ENCODE data around the gene RPL13. TPM values are rescaled to one million over a fixed set of nuclear protein-coding genes. Genes with fewer than 3 reads are reported as not detected.
A peak's percentile ranks its signal among the peaks of the same experiment; 100 is the strongest.

The RPL13 gene
- total RNA-seq, 3 donors from 2014 or later (not counting 1 experiment from before 2014, with no cell fraction given) = 1,286 to 1,549 (median 1,294) TPM

- H3K4me1 ChIP-seq (ENCODE audit: control insufficient read depth, insufficient read depth, low read length) = peaks cover 43% of the 10 kb centered on the region
Measured at GRCh38 chr16:89562939-89563338, 2.5 kb downstream of the RPL13 start.

GRCh38 chr16:89563639-89564392 is 3.3 kb downstream of the RPL13 start:
- DNase-seq (peak in 1 of 2 donors; percentile 36), ATAC-seq (no peak)
- no peaks in the 10 kb centered on the region for H3K27me3 ChIP-seq (ENCODE audit: control insufficient read depth, insufficient read depth, low read length)
- Mint-ChIP-seq H3K4me1 (peaks cover 34 to 40% of the 10 kb centered on the region in 2 donors), H3K27ac (no peak overlapping the region), H3K36me3 (peaks cover 11% of the 10 kb centered on the region), H3K27me3 (ENCODE audit: low read depth in 2 of 2) (no peaks in the 10 kb centered on the region), H3K9me3 (no peaks in the 10 kb centered on the region), H3K4me3 (peak overlapping the region; percentile 4)
- no peak overlapping the region for H3K27ac ChIP-seq (ENCODE audit: low read length)
- no peaks in the 10 kb centered on the region for H3K9me3 ChIP-seq (ENCODE audit: control insufficient read depth, insufficient read depth, low read length)
- intact Hi-C loops (cut with micrococcal nuclease) = loop anchor here (5.0 to 10.0 kb wide), 2 partner anchors 72 to 91 kb away; partner anchors contain the start of genes ANKRD11, CHMP1A and SPATA33
- H3K36me3 ChIP-seq (ENCODE audit: control insufficient read depth, insufficient read depth, low read length) = peaks cover 37% of the 10 kb centered on the region
- peaks cover 43% of the 10 kb centered on the region for H3K4me1 ChIP-seq (ENCODE audit: control insufficient read depth, insufficient read depth, low read length)
- no peak for TF ChIP-seq CTCF (IDR thresholded peaks at IDR 0.05)
- 86% methylated on average over 12 of the region's 12 CpGs for WGBS (ENCODE audit: insufficient coverage)
- H3K4me3 ChIP-seq (ENCODE audit: low read length) = no peak overlapping the region

More at GRCh38 chr16:89562939-89563338, 2.5 kb downstream of the RPL13 start:
- peak overlapping the region in 1 of 2 donors; percentile 98 for H3K27ac Mint-ChIP-seq
- TF ChIP-seq CTCF (IDR thresholded peaks at IDR 0.05) = no peak
- Histone ChIP-seq H3K36me3 (ENCODE audit: control insufficient read depth, insufficient read depth, low read length) (peaks cover 37% of the 10 kb centered on the region), H3K27ac (ENCODE audit: low read length) (no peak overlapping the region), H3K4me3 (ENCODE audit: low read length) (no peak overlapping the region), H3K27me3 (ENCODE audit: control insufficient read depth, insufficient read depth, low read length) (no peaks in the 10 kb centered on the region), H3K9me3 (ENCODE audit: control insufficient read depth, insufficient read depth, low read length) (no peaks in the 10 kb centered on the region)
- peaks cover 34 to 40% of the 10 kb centered on the region in 2 donors for H3K4me1 Mint-ChIP-seq
- WGBS (ENCODE audit: insufficient coverage) = 88% methylated on average over 10 of the region's 12 CpGs
- H3K9me3 Mint-ChIP-seq = no peaks in the 10 kb centered on the region
- no peaks in the 10 kb centered on the region for H3K27me3 Mint-ChIP-seq (ENCODE audit: low read depth in 2 of 2)
- peaks cover 11% of the 10 kb centered on the region for H3K36me3 Mint-ChIP-seq
- peak overlapping the region; percentile 46 for H3K4me3 Mint-ChIP-seq
- ATAC-seq (no peak), DNase-seq (no peak)
- intact Hi-C loops (cut with micrococcal nuclease) = loop anchor here (5.0 to 10.0 kb wide), 2 partner anchors 71 to 92 kb away; partner anchors contain the start of genes ANKRD11, CHMP1A and SPATA33

- Histone ChIP-seq H3K36me3 (ENCODE audit: control insufficient read depth, insufficient read depth, low read length) (peaks cover 37% of the 10 kb centered on the region), H3K4me3 (ENCODE audit: low read length) (no peak overlapping the region), H3K9me3 (ENCODE audit: control insufficient read depth, insufficient read depth, low read length) (no peaks in the 10 kb centered on the region), H3K27ac (ENCODE audit: low read length) (no peak overlapping the region), H3K27me3 (ENCODE audit: control insufficient read depth, insufficient read depth, low read length) (no peaks in the 10 kb centered on the region), H3K4me1 (ENCODE audit: control insufficient read depth, insufficient read depth, low read length) (peaks cover 39% of the 10 kb centered on the region)
- no peak overlapping the region for H3K4me3 Mint-ChIP-seq
- TF ChIP-seq CTCF (IDR thresholded peaks at IDR 0.05) = no peak
- ATAC-seq (no peak), DNase-seq (no peak)
- H3K27me3 Mint-ChIP-seq (ENCODE audit: low read depth in 2 of 2) = no peaks in the 10 kb centered on the region
- peaks cover 11% of the 10 kb centered on the region for H3K36me3 Mint-ChIP-seq
- no peaks in the 10 kb centered on the region for H3K9me3 Mint-ChIP-seq
- H3K4me1 Mint-ChIP-seq = peaks cover 31 to 36% of the 10 kb centered on the region in 2 donors
- peak overlapping the region in 1 of 2 donors; percentile 77 for H3K27ac Mint-ChIP-seq
- 81% methylated on average over 22 of the region's 22 CpGs for WGBS (ENCODE audit: insufficient coverage)
- intact Hi-C loops (cut with micrococcal nuclease) = loop anchor here (5.0 to 10.0 kb wide), 2 partner anchors 72 to 90 kb away; partner anchors contain the start of genes ANKRD11, CHMP1A and SPATA33
Measured at GRCh38 chr16:89564476-89565255, 4.2 kb downstream of the RPL13 start.

All from natural killer cell (primary cell).